HepG2 (cell line): Measurements from ENCODE around the gene CUL5. TPM values are rescaled to one million over a fixed set of nuclear protein-coding genes. Genes with fewer than 3 reads are reported as not detected.

Experiments
- ATAC-seq: fragments of 200-7000 bp; cut with Tn5 transposase; 3 replicates; pipeline ENCODE4 v1.9.1; 2020; ENCODE audit warnings: mild to moderate bottlenecking, moderate library complexity
- BruUV-seq: library from RNA; stranded (reverse); fragments of 400-500 nt; replicated peaks from 2 replicates; lab custom pipeline; 2021; lab: Mats Ljungman, UMichigan
- CTCF ChIA-PET: fragments of 300-600 bp; formaldehyde crosslinking; extraction: SDS; loops from one replicate; lab custom pipeline; 2021; ENCODE audit warnings: low total read pairs, inconsistent platforms, low intra/inter-chr PET ratio; lab: Yijun Ruan, JAX
- POLR2A ChIA-PET: fragments of 350-600 bp; sonication (Branson Sonifier 250); formaldehyde crosslinking; loops from one replicate; lab custom pipeline; 2020; ENCODE audit warnings: antibody characterized with exemption, inconsistent platforms; lab: Yijun Ruan, JAX
- DNase-seq: peaks from one replicate; pipeline ENCODE4 v3.0.0-alpha.2; 2015; ENCODE audit warnings: low spot score
- FAIRE-seq: peaks from 3 replicates; lab custom pipeline; 2011; peaks lifted over from hg19 to GRCh38; lab: Jason Lieb, UNC
- H2AFZ ChIP-seq: one replicate; pipeline ENCODE4 v1.6.1; 2011; ENCODE audit warnings: low read length, inconsistent platforms
- H3K27ac ChIP-seq: fragments of 300-600 bp; 3 replicates; pipeline ENCODE4 v1.8.0; 2011; ENCODE audit warnings: mixed run types, mild to moderate bottlenecking, mixed read lengths, low read length, inconsistent platforms; ENCODE audit not compliant: insufficient read depth; ENCODE audit errors: extremely low read length
- H3K27me3 ChIP-seq, 2 experiments: fragments of 200-600 bp in 1 of 2; 2 replicates in 1 of 2; 3 replicates in 1 of 2; pipeline versions ENCODE4 v1.6.0 to v1.8.0; 2011; ENCODE audit warnings: low read length in 2 of 2, mild to moderate bottlenecking in 2 of 2, moderate library complexity in 2 of 2, inconsistent platforms in 1 of 2; ENCODE audit not compliant: insufficient read depth in 2 of 2, control insufficient read depth in 1 of 2
- H3K36me3 ChIP-seq, 2 experiments: fragments of 200-600 bp in 1 of 2; replicated peaks in 1 of 2; 2 replicates in 1 of 2; 3 replicates in 1 of 2; pipeline versions ENCODE4 v1.5.1 to v1.8.0; 2011; ENCODE audit warnings: low read length in 2 of 2, inconsistent platforms in 1 of 2; ENCODE audit not compliant: insufficient read depth in 2 of 2, control insufficient read depth in 1 of 2
- H3K4me1 ChIP-seq: 2 replicates; pipeline ENCODE4 v1.5.1; 2012; ENCODE audit warnings: low read length, inconsistent platforms; ENCODE audit not compliant: insufficient read depth
- H3K4me2 ChIP-seq: 2 replicates; pipeline ENCODE4 v1.6.0; 2011; ENCODE audit warnings: low read depth, low read length, inconsistent platforms
- H3K4me3 ChIP-seq, 3 experiments: fragments of 200-600 bp in 1 of 3; sonication (generic), shearing (Covaris generic) in 1 of 3; replicated peaks in 1 of 3; 2 replicates each; pipeline ENCODE4 v1.5.1; 2011 to 2016; ENCODE audit warnings: low read length in 3 of 3, inconsistent platforms in 2 of 3, low read depth in 2 of 3, mild to moderate bottlenecking in 2 of 3, control low read depth in 1 of 3, mixed read lengths in 1 of 3; ENCODE audit not compliant: insufficient read depth in 1 of 3
- H3K79me2 ChIP-seq: one replicate; pipeline ENCODE4 v1.6.1; 2011; ENCODE audit warnings: low read length, inconsistent platforms; ENCODE audit not compliant: insufficient read depth
- H3K9ac ChIP-seq: 2 replicates; pipeline ENCODE4 v1.6.0; 2011; ENCODE audit warnings: mild to moderate bottlenecking, low read depth, low read length, inconsistent platforms; ENCODE audit not compliant: insufficient read depth
- H3K9me3 ChIP-seq: 2 replicates; pipeline ENCODE4 v1.5.1; 2012; ENCODE audit warnings: mild to moderate bottlenecking, low read length
- H4K20me1 ChIP-seq: 2 replicates; pipeline ENCODE4 v1.6.0; 2011; ENCODE audit warnings: inconsistent platforms, mild to moderate bottlenecking, low read length, moderate library complexity; ENCODE audit not compliant: insufficient read depth
- CHD2 ChIP-seq: IDR thresholded peaks from 2 replicates; pipeline ENCODE4 v1.6.1; 2011; ENCODE audit warnings: low read depth, low read length, improper control_type of control experiment
- ZNF496 ChIP-seq: sonication (generic); formaldehyde crosslinking; IDR thresholded peaks from 2 replicates; pipeline ENCODE4 v1.8.1; 2023; ENCODE audit warnings: mild to moderate bottlenecking, moderate library complexity, missing genetic modification reagents; ENCODE audit not compliant: insufficient replicate concordance
- WGBS: methylation state at CpG from one replicate; pipeline ENCODE4 v1.1.6; 2017; ENCODE audit warnings: low lambda C conversion rate; 5-methylcytosine and 5-hydroxymethylcytosine counted together
- in situ Hi-C: cut with HindIII; loops from 2 replicates; pipeline ENCODE4 v1.10.0; 2017; ENCODE audit warnings: low pct_unique_long_range_greater_than_20kb; ENCODE audit not compliant: extremely low pct_ligation_motif_present
- intact Hi-C: fragments of 100-400 bp; cut with micrococcal nuclease; formaldehyde crosslinking; loops from one replicate; pipeline ENCODE4 v1.10.0; 2022; ENCODE audit not compliant: unreplicated experiment
- polyA plus RNA-seq, 8 experiments: library from polyadenylated mRNA; depleted of rRNA in 3 of 8; stranded (reverse) in 7 of 8; unstranded in 1 of 8; fragments of >200 nt; fragmentation: Illumina TruSeq in 4 of 8; extraction: Trizol in 4 of 8; gene quantifications; 2 replicates each; pipeline versions ENCODE4 v1.2.1 to v1.2.3, GENCODE V29; 2011 to 2016; ENCODE audit warnings: low read depth in 4 of 8, missing spikeins in 1 of 8, mixed read lengths in 1 of 8; ENCODE audit not compliant: insufficient read depth in 1 of 8
- total RNA-seq, 5 experiments: library from RNA; depleted of rRNA; stranded (reverse); fragments of >200 nt; fragmentation: Illumina TruSeq; extraction: Trizol; gene quantifications; 2 replicates each; pipeline ENCODE4 v1.2.3, GENCODE V29; 2016; ENCODE audit warnings: low read depth in 1 of 5
- TF ChIP-seq, protein P1 (sequence below): sonication (generic); formaldehyde crosslinking; IDR thresholded peaks from 2 replicates; pipeline ENCODE4 v1.4.0; 2020; ENCODE audit warnings: mild to moderate bottlenecking, missing genetic modification reagents

CUL5 gene
- total and polyA plus RNA-seq, 2 of the 13 experiments (the other 11 are each of a cell fraction or from before 2014, with no cell fraction given), result 7.0 to 24.7 TPM

DNA sequence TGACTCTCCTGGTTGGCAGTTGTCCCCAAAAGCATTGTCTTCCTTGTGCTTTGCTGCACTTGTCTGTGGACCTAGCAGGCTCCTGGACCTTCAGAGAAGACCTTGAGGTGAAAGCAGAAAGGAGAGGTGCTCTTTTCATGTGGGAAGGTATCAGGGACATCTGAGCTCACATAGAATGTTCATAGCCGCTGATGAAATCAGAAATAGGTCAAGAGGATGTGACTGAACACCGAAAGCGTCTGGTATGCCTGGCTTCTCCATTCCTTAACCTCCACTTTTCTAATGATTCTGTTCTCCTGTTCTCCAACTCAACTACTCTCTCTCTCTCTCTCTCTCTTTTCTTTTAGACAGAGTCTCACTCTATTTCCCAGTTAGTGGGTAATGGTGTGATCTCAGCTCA is 6.2 kb upstream of the CUL5 start:
- in situ Hi-C loops (loop anchor here (10.0 kb wide), 1 partner anchor 652 kb away; no protein-coding TSS in a partner anchor), intact Hi-C loops (loop anchor here (10.0 kb wide), 1 partner anchor 122 kb away; the partner anchor contains the start of gene ACAT1)

More for the DNA sequence above, 6.2 kb upstream of the CUL5 start:
- no peak overlapping the region for H3K27ac ChIP-seq
- H3K4me2 ChIP-seq, result no peak overlapping the region
- no peak overlapping the region for H3K9ac ChIP-seq
- CTCF ChIA-PET, result no interaction called here
- peaks cover 0 to 3% of the 10 kb centered on the region in 2 experiments; a peak in 1 of 5 replicates for H3K27me3 ChIP-seq
- no peak overlapping the region for H3K4me3 ChIP-seq
- H3K9me3 ChIP-seq, result no peaks in the 10 kb centered on the region
- H3K4me1 ChIP-seq, result no peaks in the 10 kb centered on the region
- no peaks in the 10 kb centered on the region for H3K79me2 ChIP-seq
- H3K36me3 ChIP-seq, result no peaks in the 10 kb centered on the region
- no TSS peak for BruUV-seq
- no peak for TF ChIP-seq ZNF496
- TF ChIP-seq, protein P1, sequence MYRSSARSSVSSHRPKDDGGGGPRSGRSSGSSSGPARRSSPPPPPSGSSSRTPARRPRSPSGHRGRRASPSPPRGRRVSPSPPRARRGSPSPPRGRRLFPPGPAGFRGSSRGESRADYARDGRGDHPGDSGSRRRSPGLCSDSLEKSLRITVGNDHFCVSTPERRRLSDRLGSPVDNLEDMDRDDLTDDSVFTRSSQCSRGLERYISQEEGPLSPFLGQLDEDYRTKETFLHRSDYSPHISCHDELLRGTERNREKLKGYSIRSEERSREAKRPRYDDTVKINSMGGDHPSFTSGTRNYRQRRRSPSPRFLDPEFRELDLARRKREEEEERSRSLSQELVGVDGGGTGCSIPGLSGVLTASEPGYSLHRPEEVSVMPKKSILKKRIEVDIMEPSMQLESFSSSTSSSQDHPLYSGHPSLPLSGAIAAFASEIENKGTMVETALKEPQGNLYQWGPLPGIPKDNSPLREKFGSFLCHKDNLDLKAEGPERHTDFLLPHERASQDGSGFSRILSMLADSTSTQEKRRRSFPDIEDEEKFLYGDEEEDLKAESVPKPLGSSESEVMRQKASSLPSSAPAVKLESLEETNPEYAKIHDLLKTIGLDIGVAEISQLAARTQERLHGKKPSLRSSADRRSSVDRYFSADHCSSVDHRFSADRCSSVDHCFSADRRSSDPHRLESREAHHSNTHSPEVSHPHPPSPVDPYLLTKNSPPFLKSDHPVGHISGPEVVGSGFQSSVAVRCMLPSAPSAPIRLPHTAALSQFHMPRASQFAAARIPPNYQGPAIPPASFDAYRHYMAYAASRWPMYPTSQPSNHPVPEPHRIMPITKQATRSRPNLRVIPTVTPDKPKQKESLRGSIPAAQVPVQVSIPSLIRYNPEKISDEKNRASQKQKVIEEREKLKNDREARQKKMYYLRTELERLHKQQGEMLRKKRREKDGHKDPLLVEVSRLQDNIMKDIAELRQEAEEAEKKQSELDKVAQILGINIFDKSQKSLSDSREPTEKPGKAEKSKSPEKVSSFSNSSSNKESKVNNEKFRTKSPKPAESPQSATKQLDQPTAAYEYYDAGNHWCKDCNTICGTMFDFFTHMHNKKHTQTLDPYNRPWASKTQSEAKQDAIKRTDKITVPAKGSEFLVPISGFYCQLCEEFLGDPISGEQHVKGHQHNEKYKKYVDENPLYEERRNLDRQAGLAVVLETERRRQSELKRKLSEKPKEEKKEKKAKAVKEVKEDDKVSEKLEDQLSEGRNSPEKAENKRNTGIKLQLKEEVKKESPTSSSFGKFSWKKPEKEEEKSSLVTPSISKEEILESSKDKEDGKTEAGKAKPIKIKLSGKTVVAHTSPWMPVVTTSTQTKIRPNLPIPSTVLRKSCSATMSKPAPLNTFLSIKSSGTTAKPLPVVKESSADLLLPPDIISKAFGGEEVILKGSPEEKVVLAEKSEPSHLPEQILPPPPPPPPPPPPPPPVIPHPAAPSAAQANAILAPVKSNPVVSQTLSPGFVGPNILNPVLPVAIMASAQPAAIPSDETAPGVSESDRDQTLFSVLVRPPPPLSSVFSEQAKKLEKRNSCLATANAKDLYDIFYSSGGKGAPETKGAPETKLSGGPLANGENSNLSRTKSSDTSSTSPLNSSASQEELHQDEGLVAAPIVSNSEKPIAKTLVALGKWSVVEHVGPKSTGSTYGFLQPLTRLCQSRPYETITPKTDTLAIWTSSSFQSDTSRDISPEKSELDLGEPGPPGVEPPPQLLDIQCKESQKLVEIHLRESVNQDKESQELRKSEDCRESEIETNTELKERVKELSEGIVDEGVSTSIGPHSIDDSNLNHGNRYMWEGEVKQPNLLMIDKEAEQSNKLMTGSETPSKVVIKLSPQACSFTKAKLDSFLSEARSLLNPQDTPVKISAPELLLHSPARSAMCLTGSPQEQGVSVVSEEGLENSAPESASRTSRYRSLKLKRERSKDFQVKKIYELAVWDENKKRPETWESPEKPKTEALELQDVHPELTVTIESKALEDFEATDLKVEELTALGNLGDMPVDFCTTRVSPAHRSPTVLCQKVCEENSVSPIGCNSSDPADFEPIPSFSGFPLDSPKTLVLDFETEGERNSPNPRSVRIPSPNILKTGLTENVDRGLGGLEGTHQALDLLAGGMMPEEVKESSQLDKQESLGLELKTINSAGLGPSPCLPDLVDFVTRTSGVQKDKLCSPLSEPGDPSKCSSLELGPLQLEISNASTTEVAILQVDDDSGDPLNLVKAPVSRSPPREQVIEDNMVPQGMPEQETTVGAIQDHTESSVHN (CRISPR knock-in tag), result no peak
- TF ChIP-seq CHD2, result no peak
- H4K20me1 ChIP-seq, result no peaks in the 10 kb centered on the region
- DNase-seq (no peak), FAIRE-seq (no peak), ATAC-seq (no peak)
- POLR2A ChIA-PET, result no interaction called here
- WGBS, result 32% methylated on average over 3 of the region's 3 CpGs
- no peak overlapping the region for H2AFZ ChIP-seq
